ENCODE measurements around the gene CSTF1.
A peak's percentile ranks its signal among the peaks of the same experiment; 100 is the strongest.

The CSTF1 gene

GRCh38 chr20:56430461-56430860, 38.0 kb downstream of the CSTF1 start:
- Histone ChIP-seq H3K36me3 (ENCODE audit: control insufficient read depth in 5 of 5, insufficient read depth in 5 of 5, low read length in 5 of 5) (no peaks in the 10 kb centered on the region), H3K27ac (ENCODE audit: low read depth, low read length) (no peak overlapping the region), H3K9me3 (ENCODE audit: control insufficient read depth in 5 of 5, low read length in 5 of 5) (no peaks in the 10 kb centered on the region), H3K4me1 (ENCODE audit: control insufficient read depth in 5 of 5, insufficient read depth in 5 of 5, low read length in 5 of 5) (peaks cover 0 to 18% (median 9%) of the 10 kb centered on the region in 5 donors), H3K4me3 (ENCODE audit: low read depth in 1 of 5, low read length in 5 of 5) (no peak overlapping the region), H3K27me3 (ENCODE audit: control insufficient read depth in 5 of 5, insufficient read depth in 4 of 5, low read length in 5 of 5) (peaks cover 0 to 3% (median 0%) of the 10 kb centered on the region in 5 donors), H3K9ac (ENCODE audit: low read length in 5 of 5) (no peak overlapping the region)

GRCh38 chr20:56430957-56431356, 38.5 kb downstream of the CSTF1 start:
- Histone ChIP-seq H3K4me1 (ENCODE audit: control insufficient read depth in 5 of 5, insufficient read depth in 5 of 5, low read length in 5 of 5) (peaks cover 0 to 18% (median 9%) of the 10 kb centered on the region in 5 donors), H3K9ac (ENCODE audit: low read length in 5 of 5) (no peak overlapping the region), H3K4me3 (ENCODE audit: low read depth in 1 of 5, low read length in 5 of 5) (no peak overlapping the region), H3K27me3 (ENCODE audit: control insufficient read depth in 5 of 5, insufficient read depth in 4 of 5, low read length in 5 of 5) (peaks cover 0 to 3% (median 0%) of the 10 kb centered on the region in 5 donors), H3K9me3 (ENCODE audit: control insufficient read depth in 5 of 5, low read length in 5 of 5) (no peaks in the 10 kb centered on the region), H3K27ac (ENCODE audit: low read depth, low read length) (no peak overlapping the region), H3K36me3 (ENCODE audit: control insufficient read depth in 5 of 5, insufficient read depth in 5 of 5, low read length in 5 of 5) (no peaks in the 10 kb centered on the region)

GRCh38 chr20:56431471-56431870, 39.0 kb downstream of the CSTF1 start:
- Histone ChIP-seq H3K4me1 (ENCODE audit: control insufficient read depth in 5 of 5, insufficient read depth in 5 of 5, low read length in 5 of 5) (peaks cover 0 to 18% (median 9%) of the 10 kb centered on the region in 5 donors), H3K9me3 (ENCODE audit: control insufficient read depth in 5 of 5, low read length in 5 of 5) (no peaks in the 10 kb centered on the region), H3K36me3 (ENCODE audit: control insufficient read depth in 5 of 5, insufficient read depth in 5 of 5, low read length in 5 of 5) (no peaks in the 10 kb centered on the region), H3K9ac (ENCODE audit: low read length in 5 of 5) (no peak overlapping the region), H3K27ac (ENCODE audit: low read depth, low read length) (no peak overlapping the region), H3K27me3 (ENCODE audit: control insufficient read depth in 5 of 5, insufficient read depth in 4 of 5, low read length in 5 of 5) (peaks cover 0 to 3% (median 0%) of the 10 kb centered on the region in 5 donors), H3K4me3 (ENCODE audit: low read depth in 1 of 5, low read length in 5 of 5) (no peak overlapping the region)

GRCh38 chr20:56433221-56433879, 40.9 kb downstream of the CSTF1 start:
- no peak overlapping the region for H3K9ac ChIP-seq (ENCODE audit: low read length in 5 of 5)
- no peaks in the 10 kb centered on the region for H3K9me3 ChIP-seq (ENCODE audit: control insufficient read depth in 5 of 5, low read length in 5 of 5)
- H3K27me3 ChIP-seq (ENCODE audit: control insufficient read depth in 5 of 5, insufficient read depth in 4 of 5, low read length in 5 of 5): peaks cover 0 to 3% (median 0%) of the 10 kb centered on the region in 5 donors
- peaks cover 0 to 16% (median 9%) of the 10 kb centered on the region in 5 donors for H3K4me1 ChIP-seq (ENCODE audit: control insufficient read depth in 5 of 5, insufficient read depth in 5 of 5, low read length in 5 of 5)
- no peak overlapping the region for H3K27ac ChIP-seq (ENCODE audit: low read depth, low read length)
- peaks cover 0 to 2% (median 0%) of the 10 kb centered on the region in 5 donors for H3K36me3 ChIP-seq (ENCODE audit: control insufficient read depth in 5 of 5, insufficient read depth in 5 of 5, low read length in 5 of 5)
- H3K4me3 ChIP-seq (ENCODE audit: low read depth in 1 of 5, low read length in 5 of 5): no peak overlapping the region

- Histone ChIP-seq H3K36me3 (ENCODE audit: control insufficient read depth in 5 of 5, insufficient read depth in 5 of 5, low read length in 5 of 5) (peaks cover 0 to 2% (median 0%) of the 10 kb centered on the region in 5 donors), H3K9ac (ENCODE audit: low read length in 5 of 5) (no peak overlapping the region), H3K4me3 (ENCODE audit: low read depth in 1 of 5, low read length in 5 of 5) (no peak overlapping the region), H3K9me3 (ENCODE audit: control insufficient read depth in 5 of 5, low read length in 5 of 5) (no peaks in the 10 kb centered on the region), H3K4me1 (ENCODE audit: control insufficient read depth in 5 of 5, insufficient read depth in 5 of 5, low read length in 5 of 5) (peaks cover 0 to 11% (median 9%) of the 10 kb centered on the region in 5 donors), H3K27me3 (ENCODE audit: control insufficient read depth in 5 of 5, insufficient read depth in 4 of 5, low read length in 5 of 5) (peaks cover 0 to 3% (median 0%) of the 10 kb centered on the region in 5 donors), H3K27ac (ENCODE audit: low read depth, low read length) (no peak overlapping the region)
Measured at GRCh38 chr20:56433880-56434255, 41.4 kb downstream of the CSTF1 start.

- H3K4me1 ChIP-seq (ENCODE audit: control insufficient read depth in 5 of 5, insufficient read depth in 5 of 5, low read length in 5 of 5): peaks cover 0 to 9% (median 0%) of the 10 kb centered on the region in 5 donors
- no peak overlapping the region for H3K4me3 ChIP-seq (ENCODE audit: low read depth in 1 of 5, low read length in 5 of 5)
- H3K9me3 ChIP-seq (ENCODE audit: control insufficient read depth in 5 of 5, low read length in 5 of 5): no peaks in the 10 kb centered on the region
- H3K9ac ChIP-seq (ENCODE audit: low read length in 5 of 5): no peak overlapping the region
- peaks cover 0 to 2% (median 0%) of the 10 kb centered on the region in 5 donors for H3K36me3 ChIP-seq (ENCODE audit: control insufficient read depth in 5 of 5, insufficient read depth in 5 of 5, low read length in 5 of 5)
- no peak overlapping the region for H3K27ac ChIP-seq (ENCODE audit: low read depth, low read length)
- peaks cover 0 to 3% (median 0%) of the 10 kb centered on the region in 5 donors for H3K27me3 ChIP-seq (ENCODE audit: control insufficient read depth in 5 of 5, insufficient read depth in 4 of 5, low read length in 5 of 5)
Measured at GRCh38 chr20:56437196-56437960, 44.9 kb downstream of the CSTF1 start.

GRCh38 chr20:56438284-56438683, 45.8 kb downstream of the CSTF1 start:
- Histone ChIP-seq H3K4me3 (ENCODE audit: low read depth in 1 of 5, low read length in 5 of 5) (no peak overlapping the region), H3K9ac (ENCODE audit: low read length in 5 of 5) (no peak overlapping the region), H3K4me1 (ENCODE audit: control insufficient read depth in 5 of 5, insufficient read depth in 5 of 5, low read length in 5 of 5) (peaks cover 0 to 13% (median 0%) of the 10 kb centered on the region in 5 donors), H3K36me3 (ENCODE audit: control insufficient read depth in 5 of 5, insufficient read depth in 5 of 5, low read length in 5 of 5) (peaks cover 0 to 2% (median 0%) of the 10 kb centered on the region in 5 donors), H3K27me3 (ENCODE audit: control insufficient read depth in 5 of 5, insufficient read depth in 4 of 5, low read length in 5 of 5) (no peaks in the 10 kb centered on the region), H3K27ac (ENCODE audit: low read depth, low read length) (no peak overlapping the region), H3K9me3 (ENCODE audit: control insufficient read depth in 5 of 5, low read length in 5 of 5) (no peaks in the 10 kb centered on the region)

- H3K9me3 ChIP-seq (ENCODE audit: control insufficient read depth in 5 of 5, low read length in 5 of 5): no peaks in the 10 kb centered on the region
- H3K9ac ChIP-seq (ENCODE audit: low read length in 5 of 5): peak overlapping the region in 1 of 5 donors; percentile 20
- no peak overlapping the region for H3K4me3 ChIP-seq (ENCODE audit: low read depth in 1 of 5, low read length in 5 of 5)
- peaks cover 0 to 2% (median 0%) of the 10 kb centered on the region in 5 donors for H3K27me3 ChIP-seq (ENCODE audit: control insufficient read depth in 5 of 5, insufficient read depth in 4 of 5, low read length in 5 of 5)
- no peak overlapping the region for H3K27ac ChIP-seq (ENCODE audit: low read depth, low read length)
- peaks cover 0 to 2% (median 0%) of the 10 kb centered on the region in 5 donors for H3K36me3 ChIP-seq (ENCODE audit: control insufficient read depth in 5 of 5, insufficient read depth in 5 of 5, low read length in 5 of 5)
- peaks cover 0 to 13% (median 0%) of the 10 kb centered on the region in 5 donors for H3K4me1 ChIP-seq (ENCODE audit: control insufficient read depth in 5 of 5, insufficient read depth in 5 of 5, low read length in 5 of 5)
Measured at GRCh38 chr20:56439771-56440291, 47.4 kb downstream of the CSTF1 start.

GRCh38 chr20:56440346-56441007, 48.0 kb downstream of the CSTF1 start:
- H3K27me3 ChIP-seq (ENCODE audit: control insufficient read depth in 5 of 5, insufficient read depth in 4 of 5, low read length in 5 of 5): peaks cover 0 to 4% (median 0%) of the 10 kb centered on the region in 5 donors
- peaks cover 0 to 2% (median 0%) of the 10 kb centered on the region in 5 donors for H3K36me3 ChIP-seq (ENCODE audit: control insufficient read depth in 5 of 5, insufficient read depth in 5 of 5, low read length in 5 of 5)
- H3K27ac ChIP-seq (ENCODE audit: low read depth, low read length): no peak overlapping the region
- peaks cover 0 to 13% (median 0%) of the 10 kb centered on the region in 5 donors for H3K4me1 ChIP-seq (ENCODE audit: control insufficient read depth in 5 of 5, insufficient read depth in 5 of 5, low read length in 5 of 5)
- H3K9ac ChIP-seq (ENCODE audit: low read length in 5 of 5): no peak overlapping the region
- H3K9me3 ChIP-seq (ENCODE audit: control insufficient read depth in 5 of 5, low read length in 5 of 5): no peaks in the 10 kb centered on the region
- no peak overlapping the region for H3K4me3 ChIP-seq (ENCODE audit: low read depth in 1 of 5, low read length in 5 of 5)

Data from subcutaneous abdominal adipose tissue (tissue), 5 donors.